ENCODE measurements around the gene CARS1.

Gene CARS1

GRCh38 chr11:2955906-2956476, 101.2 kb downstream of the CARS1 start:
- DNase-seq (ENCODE audit: low read depth): peak; percentile 65

- peak; percentile 70 for DNase-seq (ENCODE audit: low read depth)
Measured at GRCh38 chr11:2954263-2954662, 103.0 kb downstream of the CARS1 start.

- DNase-seq (ENCODE audit: low read depth): peak; percentile 37
Measured at GRCh38 chr11:2952290-2952689, 104.9 kb downstream of the CARS1 start.

- peak; percentile 62 for DNase-seq (ENCODE audit: low read depth)
Measured at GRCh38 chr11:2951231-2952110, 105.8 kb downstream of the CARS1 start.
